IPS-18a (cell line): ENCODE results near the gene HDLBP.
"Not testable (repeated sequence)": the region's sequence is repeated elsewhere in the genome, so short reads cannot be mapped to it uniquely, and the experiment has no call there.

Experiments used
- H3K27ac ChIP-seq: one replicate; pipeline ENCODE4 v1.5.1; 2013; ENCODE audit warnings: low read length
- H3K27me3 ChIP-seq: one replicate; pipeline ENCODE4 v1.6.1; 2013; ENCODE audit warnings: mild to moderate bottlenecking, low read length; ENCODE audit not compliant: control insufficient read depth, insufficient read depth
- H3K36me3 ChIP-seq: one replicate; pipeline ENCODE4 v1.6.1; 2013; ENCODE audit warnings: low read depth, low read length; ENCODE audit not compliant: control insufficient read depth
- H3K4me1 ChIP-seq: one replicate; pipeline ENCODE4 v1.6.1; 2013; ENCODE audit warnings: low read depth, low read length; ENCODE audit not compliant: control insufficient read depth
- H3K4me3 ChIP-seq: one replicate; pipeline ENCODE4 v1.5.1; 2013; ENCODE audit warnings: low read length
- H3K9ac ChIP-seq: one replicate; pipeline ENCODE4 v1.6.1; 2013; ENCODE audit warnings: mild to moderate bottlenecking, low read length, moderate library complexity
- H3K9me3 ChIP-seq: one replicate; pipeline ENCODE4 v1.6.1; 2013; ENCODE audit warnings: low read depth, low read length; ENCODE audit not compliant: control insufficient read depth

Gene HDLBP

GRCh38 chr2:241298673-241299072 lies 16.8 kb downstream of the HDLBP start:
- no peaks in the 10 kb centered on the region for H3K27me3 ChIP-seq
- peaks cover 4% of the 10 kb centered on the region for H3K36me3 ChIP-seq
- no peak overlapping the region for H3K27ac ChIP-seq
- no peak overlapping the region for H3K4me3 ChIP-seq
- no peaks in the 10 kb centered on the region for H3K4me1 ChIP-seq
- no peaks in the 10 kb centered on the region for H3K9me3 ChIP-seq
- H3K9ac ChIP-seq = no peak overlapping the region

- H3K9me3 ChIP-seq = no peaks in the 10 kb centered on the region
Observed at GRCh38 chr2:241296767-241297166, 18.7 kb downstream of the HDLBP start.

GRCh38 chr2:241295326-241296095 lies 20.0 kb downstream of the HDLBP start:
- no peak overlapping the region for H3K27ac ChIP-seq
- H3K4me3 ChIP-seq = no peak overlapping the region
- H3K4me1 ChIP-seq = no peaks in the 10 kb centered on the region
- H3K9ac ChIP-seq = no peak overlapping the region
- peaks cover 4% of the 10 kb centered on the region for H3K36me3 ChIP-seq
- H3K27me3 ChIP-seq = no peaks in the 10 kb centered on the region
- no peaks in the 10 kb centered on the region for H3K9me3 ChIP-seq

More at GRCh38 chr2:241296767-241297166, 18.7 kb downstream of the HDLBP start:
- H3K4me1 ChIP-seq = no peaks in the 10 kb centered on the region
- H3K27ac ChIP-seq = no peak overlapping the region
- H3K36me3 ChIP-seq = peaks cover 4% of the 10 kb centered on the region
- no peak overlapping the region for H3K9ac ChIP-seq
- H3K4me3 ChIP-seq = no peak overlapping the region
- H3K27me3 ChIP-seq = no peaks in the 10 kb centered on the region

GRCh38 chr2:241293378-241293797 lies 22.1 kb downstream of the HDLBP start:
- not testable (repeated sequence) for H3K9me3 ChIP-seq, H3K27ac ChIP-seq, H3K36me3 ChIP-seq

GRCh38 chr2:241291977-241292376 lies 23.5 kb downstream of the HDLBP start:
- H3K27ac ChIP-seq = no peak overlapping the region
- H3K4me1 ChIP-seq = no peaks in the 10 kb centered on the region
- H3K27me3 ChIP-seq = no peaks in the 10 kb centered on the region
- peaks cover 3% of the 10 kb centered on the region for H3K36me3 ChIP-seq
- H3K9me3 ChIP-seq = no peaks in the 10 kb centered on the region
- no peak overlapping the region for H3K4me3 ChIP-seq
- H3K9ac ChIP-seq = no peak overlapping the region

More at GRCh38 chr2:241293378-241293797, 22.1 kb downstream of the HDLBP start:
- H3K4me3 ChIP-seq, H3K27me3 ChIP-seq, H3K4me1 ChIP-seq, H3K9ac ChIP-seq: not testable (repeated sequence)

- Histone ChIP-seq H3K9ac (no peak overlapping the region), H3K4me3 (no peak overlapping the region), H3K36me3 (no peaks in the 10 kb centered on the region), H3K4me1 (no peaks in the 10 kb centered on the region), H3K27ac (no peak overlapping the region), H3K9me3 (no peaks in the 10 kb centered on the region), H3K27me3 (no peaks in the 10 kb centered on the region)
Observed at GRCh38 chr2:241291153-241291552, 24.3 kb downstream of the HDLBP start.

- Histone ChIP-seq H3K4me1 (no peaks in the 10 kb centered on the region), H3K27me3 (no peaks in the 10 kb centered on the region), H3K27ac (no peak overlapping the region), H3K4me3 (no peak overlapping the region), H3K9ac (no peak overlapping the region), H3K36me3 (no peaks in the 10 kb centered on the region), H3K9me3 (no peaks in the 10 kb centered on the region)
Observed at GRCh38 chr2:241289597-241289996, 25.9 kb downstream of the HDLBP start.

GRCh38 chr2:241289053-241289452 lies 26.4 kb downstream of the HDLBP start:
- Histone ChIP-seq H3K9ac (no peak overlapping the region), H3K4me1 (no peaks in the 10 kb centered on the region), H3K27me3 (no peaks in the 10 kb centered on the region), H3K36me3 (no peaks in the 10 kb centered on the region), H3K9me3 (no peaks in the 10 kb centered on the region), H3K4me3 (no peak overlapping the region), H3K27ac (no peak overlapping the region)

GRCh38 chr2:241288324-241288888 lies 27.1 kb downstream of the HDLBP start:
- Histone ChIP-seq H3K27me3 (no peaks in the 10 kb centered on the region), H3K4me3 (no peak overlapping the region), H3K9ac (no peak overlapping the region), H3K36me3 (no peaks in the 10 kb centered on the region), H3K9me3 (no peaks in the 10 kb centered on the region), H3K4me1 (no peaks in the 10 kb centered on the region), H3K27ac (no peak overlapping the region)

- Histone ChIP-seq H3K4me3 (no peak overlapping the region), H3K36me3 (no peaks in the 10 kb centered on the region), H3K9ac (no peak overlapping the region), H3K27me3 (no peaks in the 10 kb centered on the region), H3K27ac (no peak overlapping the region), H3K9me3 (no peaks in the 10 kb centered on the region), H3K4me1 (no peaks in the 10 kb centered on the region)
Observed at GRCh38 chr2:241286348-241287090, 29.0 kb downstream of the HDLBP start.

- Histone ChIP-seq H3K36me3 (no peaks in the 10 kb centered on the region), H3K27me3 (no peaks in the 10 kb centered on the region), H3K27ac (no peak overlapping the region), H3K4me3 (no peak overlapping the region), H3K9me3 (no peaks in the 10 kb centered on the region), H3K4me1 (no peaks in the 10 kb centered on the region), H3K9ac (no peak overlapping the region)
Observed at GRCh38 chr2:241285596-241285995, 29.9 kb downstream of the HDLBP start.
